NCI-H774 (cell line): ENCODE measurements around the gene DCTPP1.

Experiments used
- DNase-seq: peaks from one replicate; lab custom pipeline; 2025; lab: John Stamatoyannopoulos, UW

Gene DCTPP1

DNA sequence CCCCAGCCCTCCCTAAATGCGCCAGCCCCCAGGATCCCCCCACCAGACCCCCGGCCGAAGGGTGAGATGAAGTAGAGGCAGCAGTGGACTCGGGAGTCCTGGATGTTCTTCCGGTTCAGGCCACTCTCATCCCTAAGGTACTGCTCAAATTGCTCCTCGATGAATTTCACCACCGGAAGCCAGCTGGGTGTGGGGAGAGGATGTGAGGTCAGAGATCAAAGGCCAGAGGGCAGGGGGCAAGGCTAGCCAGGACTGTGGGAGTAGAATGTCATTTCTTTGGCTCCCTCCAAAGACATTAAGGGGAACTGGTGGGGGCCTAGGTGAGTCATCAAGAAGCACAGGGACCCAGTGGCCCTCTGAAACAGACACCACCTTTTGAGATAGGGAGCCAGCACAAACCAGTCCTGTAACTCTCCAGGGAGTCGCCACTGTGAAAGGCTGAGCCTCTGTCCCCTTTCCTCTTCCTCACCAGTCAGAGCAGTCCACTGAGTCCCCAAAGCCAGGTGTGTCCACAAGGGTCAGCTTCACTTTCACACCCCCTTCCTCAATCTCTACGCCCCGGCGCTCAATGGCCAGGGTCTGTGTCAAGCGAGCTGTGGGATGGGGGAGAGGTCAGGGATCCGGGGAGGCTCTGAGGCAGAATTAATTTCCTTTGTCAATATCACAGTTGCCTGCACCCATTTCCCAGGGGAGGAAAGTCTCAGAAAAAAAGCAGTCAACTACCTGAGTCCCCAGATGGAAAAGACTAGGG lies 48.4 kb downstream of the DCTPP1 start:
- no peak for DNase-seq

DNA sequence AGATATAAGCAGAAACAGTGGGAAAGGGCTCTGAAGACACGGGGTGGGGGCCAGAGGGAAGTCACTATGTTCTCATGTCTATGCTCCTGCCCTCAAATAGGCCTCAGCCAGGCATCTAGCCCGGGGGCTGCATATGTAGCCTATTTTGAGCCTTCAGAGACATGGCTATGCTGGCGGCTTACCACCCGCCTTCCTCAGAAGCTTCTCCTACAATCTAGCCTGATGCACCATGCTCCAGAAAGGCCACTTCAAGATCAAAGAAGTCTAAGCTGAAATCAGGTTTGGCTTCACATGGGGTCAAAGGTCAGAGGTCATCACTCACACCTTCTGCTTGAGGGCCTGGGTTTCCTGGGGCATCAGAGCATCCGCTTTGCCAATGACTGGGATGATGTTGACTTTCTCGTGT lies 49.0 kb downstream of the DCTPP1 start:
- DNase-seq, result no peak

DNA sequence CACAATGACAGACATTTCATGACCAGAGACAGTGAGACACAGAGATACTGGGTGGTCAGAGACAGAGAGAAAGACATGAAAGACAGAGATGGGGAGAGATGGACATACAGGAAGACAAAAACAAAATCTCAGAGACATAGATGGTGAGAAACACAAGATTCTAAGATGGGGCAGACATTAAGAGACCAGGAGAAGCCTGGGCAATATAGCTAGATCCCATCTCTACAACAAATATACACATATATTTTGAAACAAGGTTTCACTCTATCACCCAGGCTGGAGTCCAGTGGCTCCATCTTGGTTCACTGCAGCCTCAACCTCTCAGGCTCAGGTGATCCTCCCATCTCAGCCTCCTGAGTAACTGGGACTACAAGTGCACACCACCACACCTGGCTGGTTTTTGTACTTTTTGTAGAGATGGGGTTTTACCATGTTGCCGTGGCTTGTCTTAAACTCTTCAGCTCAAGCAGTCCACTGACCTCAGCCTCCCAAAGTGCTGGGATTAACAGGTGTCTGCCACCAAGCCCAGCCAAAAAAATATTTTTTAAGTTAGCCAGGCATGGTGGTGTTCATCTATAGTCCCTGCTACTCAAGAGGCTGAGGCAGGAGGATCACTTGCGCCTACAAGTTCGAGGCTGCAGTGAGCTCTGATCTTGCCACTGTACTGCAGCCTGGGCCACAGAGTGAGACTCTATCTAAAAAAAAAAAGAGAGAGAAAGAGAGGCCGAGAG lies 49.6 kb downstream of the DCTPP1 start:
- no peak for DNase-seq

DNA sequence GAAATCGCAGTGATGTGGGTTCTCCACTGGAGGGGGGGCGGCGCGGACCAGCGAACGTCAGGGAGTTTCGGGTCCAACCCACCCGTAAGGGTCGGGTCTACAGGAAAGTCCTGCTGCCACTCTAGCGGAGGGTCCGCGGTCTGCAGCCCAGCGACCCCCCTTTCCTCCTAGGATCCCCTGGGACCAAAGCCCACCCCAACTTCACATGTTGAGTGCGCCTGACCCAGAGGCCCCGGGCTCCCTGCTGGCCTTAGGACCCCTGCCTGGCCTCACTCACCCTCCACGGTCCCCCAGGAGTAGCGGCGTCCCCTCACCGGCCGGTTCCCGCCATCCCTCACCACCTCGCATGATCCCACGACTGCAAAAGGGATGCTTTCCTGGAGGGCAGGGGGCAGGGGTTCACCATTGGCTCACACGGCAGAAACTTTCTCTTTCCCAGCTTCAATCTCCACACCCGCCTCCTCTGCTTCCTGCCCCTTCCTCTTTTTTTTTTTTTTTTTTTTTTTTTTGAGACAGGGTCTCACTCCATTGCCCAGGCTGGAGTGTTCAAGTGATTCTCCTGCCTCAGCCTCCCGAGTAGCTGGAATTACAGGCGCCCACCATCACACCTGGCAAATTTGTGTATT lies 50.6 kb downstream of the DCTPP1 start:
- no peak for DNase-seq

DNA sequence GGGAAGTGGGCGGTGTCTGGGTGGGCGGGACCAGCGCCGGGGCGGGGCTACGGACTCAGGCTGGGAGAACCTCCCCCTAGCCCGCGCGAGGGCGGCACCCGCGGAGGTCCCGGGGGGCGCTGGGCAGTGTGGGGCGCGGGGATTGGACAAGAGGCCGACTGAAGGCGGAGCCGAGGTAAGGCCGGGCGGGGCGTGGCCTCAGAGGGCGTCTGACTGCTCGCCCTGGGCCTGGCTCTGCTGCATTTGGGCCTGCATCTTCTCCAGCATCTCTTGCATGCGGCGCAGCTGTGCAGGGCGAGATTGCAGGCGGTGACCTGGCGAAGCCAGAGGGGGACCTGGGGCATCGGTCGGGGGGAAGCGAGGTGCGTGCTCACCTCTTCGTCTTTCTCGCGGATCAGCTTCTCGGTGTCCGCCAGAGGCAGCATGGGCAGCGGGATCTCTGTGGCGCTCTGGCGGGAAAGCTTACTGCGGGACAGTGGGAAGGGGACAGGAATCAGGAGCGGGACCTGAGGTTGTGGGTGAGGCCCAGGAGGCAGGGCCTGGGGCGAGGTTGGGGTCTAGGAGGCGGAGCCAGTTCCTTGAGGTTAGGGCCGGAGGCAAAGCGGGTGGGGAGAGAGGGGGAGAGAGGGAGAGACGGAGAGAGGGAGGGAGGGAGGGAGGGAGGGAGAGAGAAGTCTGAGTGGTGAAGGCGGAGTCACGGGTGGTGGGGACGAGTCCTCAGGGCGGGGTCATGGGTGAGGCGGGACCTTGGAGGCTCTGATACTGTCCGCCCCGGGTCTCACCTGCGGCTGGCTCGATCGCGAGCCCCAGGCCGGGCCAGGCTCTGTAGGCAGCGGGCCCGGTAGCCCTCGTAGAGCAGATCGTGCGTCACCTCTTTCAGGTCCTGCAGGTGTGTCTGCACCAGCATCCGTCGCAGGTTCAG lies 51.3 kb downstream of the DCTPP1 start:
- DNase-seq, result peak; percentile 98

DNA sequence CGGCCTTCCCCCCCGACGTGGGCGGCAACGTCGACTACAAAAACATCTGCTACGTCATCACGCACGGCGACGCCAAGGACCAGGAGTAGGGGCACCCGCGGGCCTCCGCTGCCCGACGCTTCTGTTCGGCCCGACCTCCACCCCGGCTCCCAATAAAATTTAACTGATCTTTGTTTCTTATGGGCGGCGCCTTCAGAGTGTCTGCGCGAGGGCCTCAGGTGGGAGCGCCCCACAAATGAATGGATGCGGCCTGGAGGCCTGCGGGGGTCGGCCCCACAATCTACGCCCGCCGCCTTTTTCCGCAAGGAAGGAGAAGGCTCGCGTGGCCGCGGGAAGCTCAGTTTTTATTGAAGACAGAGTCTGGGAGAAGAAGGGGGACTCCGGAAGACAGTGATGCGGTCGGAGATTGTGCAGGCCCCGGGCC lies 52.0 kb downstream of the DCTPP1 start:
- peak; percentile 76 for DNase-seq

DNA sequence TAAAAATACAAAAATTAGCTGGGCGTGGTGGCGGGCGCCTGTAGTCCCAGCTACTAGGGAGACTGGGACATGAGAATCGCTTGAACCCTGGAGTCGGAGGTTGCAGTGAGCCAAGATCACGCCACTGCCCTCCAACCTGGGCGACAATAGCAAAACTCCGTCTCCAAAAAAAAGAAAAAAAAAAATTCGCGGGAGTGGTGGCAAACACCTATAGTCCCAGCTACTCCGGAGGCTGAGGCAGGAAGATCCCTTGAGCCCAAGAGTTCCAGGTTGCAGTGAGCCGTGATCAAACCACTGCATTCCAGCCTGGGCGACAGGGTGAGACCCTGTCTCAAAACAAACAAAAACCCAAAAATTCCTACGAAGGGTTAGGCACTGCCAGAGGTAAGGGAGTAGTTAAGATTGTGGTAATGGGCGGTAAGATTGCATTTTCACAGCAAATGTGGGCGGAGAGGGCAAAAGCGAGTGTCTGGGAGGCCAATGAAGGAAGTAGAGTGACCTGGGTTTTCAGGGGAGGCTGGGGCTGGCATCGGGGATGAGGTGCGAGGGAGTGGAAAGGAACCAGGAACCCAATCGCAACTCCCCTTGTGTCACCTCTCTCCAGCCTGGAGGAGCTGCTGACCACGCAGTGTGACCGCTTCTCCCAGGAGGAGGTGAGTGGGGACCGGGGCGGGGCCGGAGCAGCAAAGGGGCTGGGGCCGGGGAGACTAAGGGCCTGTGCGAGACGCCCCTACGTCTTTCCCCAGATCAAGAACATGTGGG lies 52.6 kb downstream of the DCTPP1 start:
- DNase-seq, result no peak

DNA sequence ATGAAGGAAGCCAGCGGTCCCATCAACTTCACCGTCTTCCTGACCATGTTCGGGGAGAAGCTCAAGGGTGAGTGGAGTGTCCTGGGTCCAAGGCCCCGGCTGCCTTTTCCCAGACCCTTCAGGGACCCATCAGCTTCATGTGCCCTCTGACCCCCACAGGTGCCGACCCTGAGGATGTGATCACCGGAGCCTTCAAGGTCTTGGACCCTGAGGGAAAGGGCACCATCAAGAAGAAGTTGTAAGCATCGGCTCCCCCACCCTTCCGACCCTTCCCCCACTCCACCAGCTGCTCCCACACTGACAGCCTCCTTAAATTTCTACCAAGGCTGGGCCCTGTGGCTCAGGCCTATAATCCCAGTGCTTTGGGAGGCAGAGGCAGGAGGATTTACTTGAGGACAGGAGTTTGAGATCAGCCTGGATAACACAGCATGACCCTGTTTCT lies 53.3 kb downstream of the DCTPP1 start:
- no peak for DNase-seq

DNA sequence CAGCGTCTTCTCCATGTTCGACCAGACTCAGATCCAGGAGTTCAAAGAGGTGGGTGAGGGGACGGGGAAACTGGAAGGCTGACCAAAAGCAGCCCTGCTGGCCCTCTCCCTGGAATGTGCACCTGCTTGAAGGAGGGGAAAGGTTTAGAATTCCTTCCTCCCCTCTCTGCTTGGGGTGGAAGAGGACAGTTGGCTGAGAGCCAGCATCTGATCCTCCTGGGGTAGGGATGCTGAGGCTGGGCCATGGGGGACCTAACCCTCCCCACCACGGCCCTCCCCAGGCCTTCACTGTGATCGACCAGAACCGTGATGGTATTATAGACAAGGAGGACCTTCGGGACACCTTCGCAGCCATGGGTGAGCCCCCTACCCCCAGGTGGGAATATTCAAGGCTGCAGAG lies 54.0 kb downstream of the DCTPP1 start:
- no peak for DNase-seq

DNA sequence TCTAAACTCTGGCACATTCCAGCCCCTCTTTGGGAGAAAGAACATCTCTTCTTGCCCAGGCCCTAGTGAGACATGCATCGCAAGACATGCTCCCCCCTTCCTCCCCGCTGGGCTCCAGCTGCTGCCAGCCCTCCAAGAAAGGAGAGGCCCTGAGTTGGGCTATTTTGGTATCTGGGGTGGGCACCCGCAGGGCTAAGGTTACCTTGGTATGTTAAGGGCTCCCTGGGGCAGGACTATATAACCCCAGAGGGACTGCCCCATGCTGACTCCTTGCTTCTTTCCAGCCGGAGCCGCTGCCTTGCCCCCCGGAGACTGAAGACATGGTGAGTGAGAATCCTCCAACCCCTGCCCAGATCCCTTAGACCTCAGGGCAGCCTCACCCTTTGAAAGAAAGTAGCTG lies 55.3 kb downstream of the DCTPP1 start, which contains the start of gene MYL11:
Gene MYL11 (plus strand): TSS at position 265 of the 400 bp plus-strand sequence. CDS start 56 bp downstream, at position 321.
- no peak for DNase-seq
